ENCODE measurements around the gene TNS2.
"Not testable (repeated sequence)": the region's sequence is repeated elsewhere in the genome, so short reads cannot be mapped to it uniquely, and the experiment has no call there.

TNS2 gene

GRCh38 chr12:53101931-53102781 lies 52.3 kb downstream of the TNS2 start:
- no peak overlapping the region for H3K4me3 ChIP-seq (ENCODE audit: low read depth, low read length)

GRCh38 chr12:53102883-53103807 lies 53.3 kb downstream of the TNS2 start, which contains the start of gene SOAT2:
Gene SOAT2 (plus strand): TSS chr12:53103486. CDS start chr12:53103578, 92 bp downstream.
- no peak within 1 kb of the TSS for H3K4me3 ChIP-seq (ENCODE audit: low read depth, low read length)
- TF ChIP-seq CTCF (IDR thresholded peaks at IDR 0.05; ENCODE audit: control insufficient read depth, extremely low read depth, insufficient read depth) = no peak
- no peak for DNase-seq (ENCODE audit: low read depth)

More at GRCh38 chr12:53101931-53102781, 52.3 kb downstream of the TNS2 start:
- no peak for TF ChIP-seq CTCF (IDR thresholded peaks at IDR 0.05; ENCODE audit: control insufficient read depth, extremely low read depth, insufficient read depth)
- no peak for DNase-seq (ENCODE audit: low read depth)

- DNase-seq (ENCODE audit: low read depth) = no peak
- no peak for TF ChIP-seq CTCF (IDR thresholded peaks at IDR 0.05; ENCODE audit: control insufficient read depth, extremely low read depth, insufficient read depth)
- no peak overlapping the region for H3K4me3 ChIP-seq (ENCODE audit: low read depth, low read length)
Measured at GRCh38 chr12:53103860-53104305, 54.0 kb downstream of the TNS2 start.

- TF ChIP-seq CTCF (IDR thresholded peaks at IDR 0.05; ENCODE audit: control insufficient read depth, extremely low read depth, insufficient read depth) = no peak
- no peak overlapping the region for H3K4me3 ChIP-seq (ENCODE audit: low read depth, low read length)
- DNase-seq (ENCODE audit: low read depth) = no peak
Measured at GRCh38 chr12:53105256-53105655, 55.4 kb downstream of the TNS2 start.

- TF ChIP-seq CTCF (IDR thresholded peaks at IDR 0.05; ENCODE audit: control insufficient read depth, extremely low read depth, insufficient read depth) = no peak
- H3K4me3 ChIP-seq (ENCODE audit: low read depth, low read length) = no peak overlapping the region
- DNase-seq (ENCODE audit: low read depth) = no peak
Measured at GRCh38 chr12:53105712-53106439, 56.0 kb downstream of the TNS2 start.

GRCh38 chr12:53107122-53107521 lies 57.3 kb downstream of the TNS2 start:
- no peak for DNase-seq (ENCODE audit: low read depth)
- no peak for TF ChIP-seq CTCF (IDR thresholded peaks at IDR 0.05; ENCODE audit: control insufficient read depth, extremely low read depth, insufficient read depth)
- H3K4me3 ChIP-seq (ENCODE audit: low read depth, low read length) = no peak overlapping the region

- H3K4me3 ChIP-seq (ENCODE audit: low read depth, low read length); DNase-seq (ENCODE audit: low read depth): not testable (repeated sequence)
Measured at GRCh38 chr12:53112431-53112830, 62.6 kb downstream of the TNS2 start.
